OCI-LY7 (cell line): ENCODE data around the gene PLA2G4D. TPM values are rescaled to one million over a fixed set of nuclear protein-coding genes. Genes with fewer than 3 reads are reported as not detected.

Source experiments
- BruUV-seq: library from RNA; stranded (reverse); fragments of 400-500 nt; replicated peaks from 2 replicates; lab custom pipeline; 2021; lab: Mats Ljungman, UMichigan
- CTCF ChIA-PET: fragments of 300-600 bp; sonication (Branson Sonifier 250); formaldehyde crosslinking; loops from one replicate; lab custom pipeline; 2022; ENCODE audit warnings: antibody characterized with exemption; ENCODE audit not compliant: unreplicated experiment; lab: Charles Lee
- POLR2A ChIA-PET: fragments of 300-600 bp; sonication (Branson Sonifier 250); formaldehyde crosslinking; loops from one replicate; lab custom pipeline; 2022; ENCODE audit warnings: antibody characterized with exemption; lab: Charles Lee
- DNase-seq: peaks from one replicate; pipeline ENCODE4 v3.0.0-alpha.2; 2015; ENCODE audit warnings: low spot score
- H2AFZ ChIP-seq: fragments of 200-600 bp; sonication (generic), shearing (Covaris generic); 2 replicates; pipeline ENCODE4 v1.6.1; 2014; ENCODE audit warnings: mild to moderate bottlenecking, antibody characterized with exemption, low read length, moderate library complexity
- H3K27ac ChIP-seq: fragments of 200-600 bp; sonication (generic); 2 replicates; pipeline ENCODE4 v1.5.1; 2014; ENCODE audit warnings: mixed run types, low read depth, mild to moderate bottlenecking, moderate library complexity, low read length, inconsistent platforms; ENCODE audit not compliant: poor library complexity, severe bottlenecking
- H3K36me3 ChIP-seq: fragments of 200-600 bp; sonication (generic); 2 replicates; pipeline ENCODE4 v1.6.1; 2014; ENCODE audit warnings: mild to moderate bottlenecking, antibody characterized with exemption, low read length, moderate library complexity, mixed read lengths; ENCODE audit not compliant: insufficient read depth
- H3K4me1 ChIP-seq: fragments of 200-600 bp; sonication (generic); 2 replicates; pipeline ENCODE4 v1.5.1; 2014; ENCODE audit warnings: mild to moderate bottlenecking, low read length; ENCODE audit not compliant: insufficient read depth, poor library complexity, severe bottlenecking
- H3K4me2 ChIP-seq: fragments of 200-600 bp; sonication (generic); 2 replicates; pipeline ENCODE4 v1.6.1; 2014; ENCODE audit warnings: mild to moderate bottlenecking, low read length
- H3K4me3 ChIP-seq: fragments of 200-600 bp; sonication (generic); 2 replicates; pipeline ENCODE4 v1.5.1; 2014; ENCODE audit warnings: mild to moderate bottlenecking, low read depth, low read length; ENCODE audit not compliant: poor library complexity, severe bottlenecking
- H3K79me2 ChIP-seq: fragments of 200-600 bp; sonication (generic); 2 replicates; pipeline ENCODE4 v1.6.1; 2016; ENCODE audit warnings: low read depth, mild to moderate bottlenecking, low read length, moderate library complexity, mixed read lengths; ENCODE audit not compliant: insufficient read depth
- H3K9me2 ChIP-seq: fragments of 200-600 bp; sonication (generic); 2 replicates; pipeline ENCODE4 v1.6.1; 2016; ENCODE audit warnings: mild to moderate bottlenecking, low read length, mixed read lengths; ENCODE audit not compliant: insufficient read depth
- H3K9me3 ChIP-seq: fragments of 200-600 bp; sonication (generic); 2 replicates; pipeline ENCODE4 v1.6.1; 2014; ENCODE audit warnings: mild to moderate bottlenecking, mixed run types, low read length, mixed read lengths
- H4K20me1 ChIP-seq: fragments of 200-600 bp; sonication (generic); 2 replicates; pipeline ENCODE4 v1.6.1; 2014; ENCODE audit warnings: mild to moderate bottlenecking, antibody characterized with exemption, low read length, moderate library complexity, mixed read lengths; ENCODE audit not compliant: insufficient read depth
- CTCF ChIP-seq: fragments of 200-600 bp; sonication (generic); conservative IDR thresholded peaks from 2 replicates; pipeline ENCODE4 v1.5.1; 2014; ENCODE audit warnings: mild to moderate bottlenecking, antibody characterized with exemption, low read length, moderate library complexity, mixed read lengths
- EZH2phosphoT487 ChIP-seq: fragments of 200-600 bp; sonication (generic); IDR thresholded peaks from 2 replicates; pipeline ENCODE4 v1.6.1; 2018; ENCODE audit warnings: low read depth, borderline replicate concordance, mild to moderate bottlenecking, mixed run types, antibody characterized with exemption, low read length, moderate library complexity, mixed read lengths
- intact Hi-C: fragments of 100-400 bp; cut with micrococcal nuclease; formaldehyde crosslinking; loops from one replicate; pipeline ENCODE4 v1.10.0; 2022; ENCODE audit not compliant: unreplicated experiment
- total RNA-seq, 2 experiments: library from RNA; depleted of rRNA in 1 of 2; stranded (reverse); fragments of >200 nt in 1 of 2; shearing (Covaris generic) in 1 of 2; gene quantifications; 2 replicates each; pipeline ENCODE4 v1.2.3, GENCODE V29; 2014 to 2022

Gene PLA2G4D
- total RNA-seq, 2 experiments from 2014 or later = not detected

GRCh38 chr15:42050484-42051255 lies 43.7 kb downstream of the PLA2G4D start:
- no peak overlapping the region for H2AFZ ChIP-seq
- H3K27ac ChIP-seq = no peak overlapping the region
- intact Hi-C loops = no loop called here
- H3K79me2 ChIP-seq = no peaks in the 10 kb centered on the region
- CTCF ChIA-PET = no interaction called here
- H3K4me1 ChIP-seq = no peaks in the 10 kb centered on the region
- H4K20me1 ChIP-seq = no peaks in the 10 kb centered on the region
- TF ChIP-seq EZH2phosphoT487 (no peak), CTCF (no peak)
- no peaks in the 10 kb centered on the region for H3K9me3 ChIP-seq
- H3K4me3 ChIP-seq = no peak overlapping the region
- no peaks in the 10 kb centered on the region for H3K36me3 ChIP-seq
- POLR2A ChIA-PET = interaction anchor here (0.9 kb wide), 1 partner anchor 11 kb away, joined by 3 read pairs; no protein-coding TSS in a partner anchor
- no peak overlapping the region for H3K4me2 ChIP-seq
- no TSS peak for BruUV-seq
- H3K9me2 ChIP-seq = no peaks in the 10 kb centered on the region
- DNase-seq = no peak

GRCh38 chr15:42048821-42049200 lies 45.6 kb downstream of the PLA2G4D start:
- POLR2A ChIA-PET = interaction anchor here (1.0 kb wide), 1 partner anchor 74 kb away, joined by 4 read pairs; no protein-coding TSS in a partner anchor
- Histone ChIP-seq H2AFZ (no peak overlapping the region), H4K20me1 (no peaks in the 10 kb centered on the region), H3K36me3 (no peaks in the 10 kb centered on the region), H3K4me1 (no peaks in the 10 kb centered on the region), H3K9me2 (no peaks in the 10 kb centered on the region), H3K4me2 (no peak overlapping the region), H3K79me2 (no peaks in the 10 kb centered on the region), H3K4me3 (no peak overlapping the region), H3K9me3 (no peaks in the 10 kb centered on the region), H3K27ac (no peak overlapping the region)
- intact Hi-C loops = no loop called here
- BruUV-seq = no TSS peak
- TF ChIP-seq EZH2phosphoT487 = no peak
- no peak for TF ChIP-seq CTCF
- CTCF ChIA-PET = no interaction called here
- DNase-seq = no peak
